GM12878 (cell line): ENCODE results near the gene SMIM1. TPM values are rescaled to one million over a fixed set of nuclear protein-coding genes. Genes with fewer than 3 reads are reported as not detected.

Source experiments
- ATAC-seq: fragments of 200-7000 bp; cut with Tn5 transposase; 3 replicates; pipeline ENCODE4 v1.9.1; 2020; ENCODE audit warnings: mild to moderate bottlenecking, moderate library complexity
- BruUV-seq: library from RNA; stranded (reverse); fragments of 400-500 nt; replicated peaks from 2 replicates; lab custom pipeline; 2021; lab: Mats Ljungman, UMichigan
- CTCF ChIA-PET: fragments of 300-600 bp; sonication (Branson Sonifier 250); formaldehyde crosslinking; extraction: SDS; loops from one replicate; lab custom pipeline; 2021; ENCODE audit warnings: inconsistent platforms; lab: Yijun Ruan, JAX
- POLR2A ChIA-PET: fragments of 350-600 bp; formaldehyde crosslinking; extraction: SDS; loops from one replicate; lab custom pipeline; 2021; ENCODE audit warnings: inconsistent platforms; lab: Charles Lee
- RAD21 ChIA-PET: fragments of 300-600 bp; sonication (Branson Sonifier 250); formaldehyde crosslinking; loops from one replicate; lab custom pipeline; 2023; ENCODE audit warnings: antibody characterized with exemption; ENCODE audit not compliant: unreplicated experiment; lab: Charles Lee
- SMC1A ChIA-PET: fragments of 300-600 bp; sonication (Branson Sonifier 250); formaldehyde crosslinking; loops from one replicate; lab custom pipeline; 2023; ENCODE audit not compliant: unreplicated experiment, uncharacterized antibody; lab: Charles Lee
- DNase-seq: peaks from one replicate; pipeline ENCODE4 v3.0.0-alpha.2; 2011; ENCODE audit warnings: low read depth, low spot score
- FAIRE-seq: peaks from 3 replicates; lab custom pipeline; 2011; peaks lifted over from hg19 to GRCh38; lab: Jason Lieb, UNC
- H2AFZ ChIP-seq: 2 replicates; pipeline ENCODE4 v1.6.0; 2011; ENCODE audit warnings: low read depth, low read length, control low read depth; ENCODE audit not compliant: control insufficient read depth
- H3K27ac ChIP-seq: 2 replicates; pipeline ENCODE4 v1.5.1; 2011; ENCODE audit warnings: control low read depth; ENCODE audit not compliant: control insufficient read depth, insufficient read depth
- H3K27me3 ChIP-seq, 2 experiments: replicated peaks in 1 of 2; 2 replicates each; pipeline versions ENCODE4 v1.6.0 to v1.6.1; 2011; ENCODE audit warnings: low read length in 1 of 2; ENCODE audit not compliant: control insufficient read depth in 2 of 2, insufficient read depth in 2 of 2
- H3K36me3 ChIP-seq, 2 experiments: 2 replicates each; pipeline ENCODE4 v1.5.1; 2011; ENCODE audit warnings: low read length in 1 of 2; ENCODE audit not compliant: control insufficient read depth in 2 of 2, insufficient read depth in 2 of 2
- H3K4me1 ChIP-seq: 2 replicates; pipeline ENCODE4 v1.6.1; 2011; ENCODE audit warnings: mild to moderate bottlenecking, low read length, moderate library complexity, mixed read lengths; ENCODE audit not compliant: control insufficient read depth, insufficient read depth
- H3K4me2 ChIP-seq: 2 replicates; pipeline ENCODE4 v1.6.0; 2011; ENCODE audit warnings: control low read depth; ENCODE audit not compliant: control insufficient read depth, insufficient read depth
- H3K4me3 ChIP-seq: fragments of 200-600 bp; sonication (generic); 2 replicates; pipeline ENCODE4 v1.5.1; 2016
- H3K79me2 ChIP-seq: 2 replicates; pipeline ENCODE4 v1.6.0; 2011; ENCODE audit warnings: low read length; ENCODE audit not compliant: control insufficient read depth, insufficient read depth
- H3K9ac ChIP-seq: 2 replicates; pipeline ENCODE4 v1.8.0; 2011; ENCODE audit warnings: low read length, control low read depth, mixed read lengths; ENCODE audit not compliant: control insufficient read depth, insufficient read depth
- H3K9me3 ChIP-seq: replicated peaks from 3 replicates; pipeline ENCODE4 v1.5.1; 2011; ENCODE audit warnings: mild to moderate bottlenecking, low read length; ENCODE audit not compliant: control insufficient read depth, insufficient read depth
- H4K20me1 ChIP-seq: 2 replicates; pipeline ENCODE4 v1.6.0; 2011; ENCODE audit not compliant: control insufficient read depth, insufficient read depth
- NR2C2 ChIP-seq: IDR thresholded peaks from 2 replicates; pipeline ENCODE4 v1.6.1; 2011; ENCODE audit warnings: borderline replicate concordance, low read depth; ENCODE audit not compliant: control insufficient read depth, insufficient read length
- POLR2A ChIP-seq: IDR thresholded peaks from 2 replicates; pipeline ENCODE4 v1.6.1; 2011; ENCODE audit warnings: low read depth, mild to moderate bottlenecking, low read length
- ZNF274 ChIP-seq: IDR thresholded peaks from one replicate; pipeline ENCODE4 v1.8.0; 2011; ENCODE audit not compliant: insufficient read length, insufficient read depth
- ZNF384 ChIP-seq: IDR thresholded peaks from 2 replicates; pipeline ENCODE4 v1.6.1; 2012; ENCODE audit warnings: low read depth, mild to moderate bottlenecking, low read length, improper control_type of control experiment, borderline replicate concordance
- WGBS: methylation state at CpG from one replicate; pipeline ENCODE4 v1.1.6; 2016; ENCODE audit warnings: low lambda C conversion rate; ENCODE audit not compliant: insufficient replicate concordance, insufficient coverage; ENCODE audit errors: missing lambda C conversion rate; 5-methylcytosine and 5-hydroxymethylcytosine counted together
- in situ Hi-C: fragments of 300-500 bp; cut with MboI; formaldehyde crosslinking; loops from 9 replicates; pipeline ENCODE4 v1.14.3; 2018; ENCODE audit warnings: mixed read lengths
- intact Hi-C: fragments of 100-400 bp; cut with micrococcal nuclease; formaldehyde crosslinking; loops from one replicate; pipeline ENCODE4 v1.14.2; 2022; ENCODE audit not compliant: unreplicated experiment
- polyA plus RNA-seq, 11 experiments: library from polyadenylated mRNA; depleted of rRNA in 4 of 11; unstranded in 6 of 11; stranded (reverse) in 5 of 11; fragments of >200 nt; fragmentation: Nextera tagmentation in 4 of 11; fragmentation: Illumina TruSeq in 1 of 11; extraction: Ambion mirVana in 4 of 11; extraction: Trizol in 1 of 11; gene quantifications; 1 replicate in 1 of 11; 2 replicates in 10 of 11; pipeline versions ENCODE4 v1.2.1 to v1.2.3, GENCODE V29; 2011 to 2016; ENCODE audit warnings: inconsistent platforms in 2 of 11, missing spikeins in 2 of 11, low read depth in 1 of 11
- total RNA-seq, 4 experiments: library from RNA; depleted of rRNA in 3 of 4; stranded (reverse); fragments of >200 nt in 3 of 4; fragmentation: Illumina TruSeq in 1 of 4; extraction: Trizol in 1 of 4; gene quantifications; 2 replicates each; pipeline versions ENCODE4 v1.2.1 to v1.2.3, GENCODE V29; 2013 to 2021
- TF ChIP-seq, protein P1 (sequence below): fragments of 450-650 bp; IDR thresholded peaks from 2 replicates; pipeline ENCODE4 v1.6.1; 2017; ENCODE audit warnings: antibody characterized with exemption, mild to moderate bottlenecking, moderate library complexity

The SMIM1 gene
- total and polyA plus RNA-seq, 10 of the 15 experiments (the other 5 are each of a cell fraction or from before 2014, with no cell fraction given) = 0.30 to 0.37 TPM; not detected in 8

DNA sequence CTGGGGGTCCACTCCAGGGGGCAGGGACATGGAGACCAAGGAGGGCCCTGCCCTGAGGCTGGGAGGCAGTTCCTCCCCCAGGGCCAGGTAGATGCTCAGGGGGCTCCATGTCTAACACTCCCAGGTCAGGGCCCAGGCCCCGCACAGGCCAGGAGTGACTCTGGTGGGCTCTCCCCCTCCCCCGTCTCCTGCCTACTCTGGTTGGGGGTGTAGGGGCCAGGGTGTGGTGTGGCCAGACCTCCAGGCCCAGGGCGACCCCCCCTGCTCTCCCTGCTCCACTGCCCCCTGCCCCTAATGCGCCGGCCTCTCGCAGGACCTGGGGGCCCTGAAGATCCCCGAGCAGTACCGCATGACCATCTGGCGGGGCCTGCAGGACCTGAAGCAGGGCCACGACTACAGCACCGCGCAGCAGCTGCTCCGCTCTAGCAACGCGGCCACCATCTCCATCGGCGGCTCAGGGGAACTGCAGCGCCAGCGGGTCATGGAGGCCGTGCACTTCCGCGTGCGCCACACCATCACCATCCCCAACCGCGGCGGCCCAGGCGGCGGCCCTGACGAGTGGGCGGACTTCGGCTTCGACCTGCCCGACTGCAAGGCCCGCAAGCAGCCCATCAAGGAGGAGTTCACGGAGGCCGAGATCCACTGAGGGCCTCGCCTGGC, 40.0 kb upstream of the SMIM1 start:
- TF ChIP-seq, protein P1, sequence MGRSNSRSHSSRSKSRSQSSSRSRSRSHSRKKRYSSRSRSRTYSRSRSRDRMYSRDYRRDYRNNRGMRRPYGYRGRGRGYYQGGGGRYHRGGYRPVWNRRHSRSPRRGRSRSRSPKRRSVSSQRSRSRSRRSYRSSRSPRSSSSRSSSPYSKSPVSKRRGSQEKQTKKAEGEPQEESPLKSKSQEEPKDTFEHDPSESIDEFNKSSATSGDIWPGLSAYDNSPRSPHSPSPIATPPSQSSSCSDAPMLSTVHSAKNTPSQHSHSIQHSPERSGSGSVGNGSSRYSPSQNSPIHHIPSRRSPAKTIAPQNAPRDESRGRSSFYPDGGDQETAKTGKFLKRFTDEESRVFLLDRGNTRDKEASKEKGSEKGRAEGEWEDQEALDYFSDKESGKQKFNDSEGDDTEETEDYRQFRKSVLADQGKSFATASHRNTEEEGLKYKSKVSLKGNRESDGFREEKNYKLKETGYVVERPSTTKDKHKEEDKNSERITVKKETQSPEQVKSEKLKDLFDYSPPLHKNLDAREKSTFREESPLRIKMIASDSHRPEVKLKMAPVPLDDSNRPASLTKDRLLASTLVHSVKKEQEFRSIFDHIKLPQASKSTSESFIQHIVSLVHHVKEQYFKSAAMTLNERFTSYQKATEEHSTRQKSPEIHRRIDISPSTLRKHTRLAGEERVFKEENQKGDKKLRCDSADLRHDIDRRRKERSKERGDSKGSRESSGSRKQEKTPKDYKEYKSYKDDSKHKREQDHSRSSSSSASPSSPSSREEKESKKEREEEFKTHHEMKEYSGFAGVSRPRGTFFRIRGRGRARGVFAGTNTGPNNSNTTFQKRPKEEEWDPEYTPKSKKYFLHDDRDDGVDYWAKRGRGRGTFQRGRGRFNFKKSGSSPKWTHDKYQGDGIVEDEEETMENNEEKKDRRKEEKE = no peak
- no peak for TF ChIP-seq NR2C2
- TF ChIP-seq ZNF384 = no peak
- TF ChIP-seq POLR2A = 0 out of 2 replicates have a peak, but pooled peaks have one; percentile 10
- TF ChIP-seq ZNF274 = no peak
- no peak for ATAC-seq
- no peak overlapping the region for H2AFZ ChIP-seq
- ChIA-PET POLR2A (no interaction called here), CTCF (no interaction called here), RAD21 (no interaction called here), SMC1A (no interaction called here)
- no peaks in the 10 kb centered on the region for H4K20me1 ChIP-seq
- no peaks in the 10 kb centered on the region for H3K79me2 ChIP-seq
- H3K9me3 ChIP-seq = no peaks in the 10 kb centered on the region
- H3K27me3 ChIP-seq = no peaks in the 10 kb centered on the region
- no peak overlapping the region for H3K4me3 ChIP-seq
- 90% methylated on average over 37 of the region's 37 CpGs for WGBS
- intact Hi-C loops = no loop called here
- no peak for DNase-seq
- H3K4me2 ChIP-seq = no peak overlapping the region
- peaks cover 0 to 35% of the 10 kb centered on the region in 2 experiments; a peak in 2 of 4 replicates for H3K36me3 ChIP-seq
- no TSS peak for BruUV-seq
- H3K9ac ChIP-seq = no peak overlapping the region
- no peak overlapping the region for H3K27ac ChIP-seq
- no peaks in the 10 kb centered on the region for H3K4me1 ChIP-seq
- in situ Hi-C loops = no loop called here
- no peak for FAIRE-seq
